Stimulated activated CD8-positive, alpha-beta memory T cell treated with anti-CD3 and anti-CD28 coated beads, Interleukin-2, amount 100 ng/mL, for 1 hour (primary cell): ENCODE results near the gene CLEC2A.
"Not testable (repeated sequence)": the region's sequence is repeated elsewhere in the genome, so short reads cannot be mapped to it uniquely, and the experiment has no call there.

ENCODE experiments used
- DNase-seq, 2 donors: peaks; one replicate each; pipeline ENCODE4 v3.0.0-alpha.2; 2020; ENCODE audit warnings: low read depth in 2 of 2

Gene CLEC2A

GRCh38 chr12:9932270-9932669 lies at the start of gene CLEC2A:
Gene CLEC2A, minus strand, starts transcription at chr12:9932370. Its CDS starts 41 bp downstream, at chr12:9932329.
- DNase-seq, result no peak

GRCh38 chr12:9980126-9980525 lies 48.0 kb upstream of the CLEC2A start:
- DNase-seq, result no peak

- no peak for DNase-seq
These were observed 45.7 kb upstream of the CLEC2A start for GRCh38 chr12:9977916-9978315.

GRCh38 chr12:9976626-9977025 lies 44.5 kb upstream of the CLEC2A start:
- DNase-seq, result not testable (repeated sequence)

- no peak for DNase-seq
These were observed 43.4 kb upstream of the CLEC2A start for GRCh38 chr12:9975614-9976013.

GRCh38 chr12:9974731-9975130 lies 42.6 kb upstream of the CLEC2A start:
- DNase-seq, result not testable (repeated sequence)

- no peak for DNase-seq
These were observed 41.8 kb upstream of the CLEC2A start for GRCh38 chr12:9973949-9974348.

- no peak for DNase-seq
These were observed 39.0 kb upstream of the CLEC2A start, which contains the start of gene CLEC12A for GRCh38 chr12:9971181-9971580. Gene CLEC12A, plus strand, starts transcription at chr12:9971409. Its CDS starts 188 bp downstream, at chr12:9971597.

GRCh38 chr12:9969673-9970072 lies 37.5 kb upstream of the CLEC2A start:
- DNase-seq, result no peak

GRCh38 chr12:9961901-9962300 lies 29.7 kb upstream of the CLEC2A start:
- DNase-seq, result no peak

GRCh38 chr12:9961106-9961505 lies 28.9 kb upstream of the CLEC2A start:
- no peak for DNase-seq

- DNase-seq, result no peak
These were observed 28.4 kb upstream of the CLEC2A start for GRCh38 chr12:9960590-9960989.

- DNase-seq, result no peak
These were observed 25.7 kb upstream of the CLEC2A start for GRCh38 chr12:9957834-9958233.

- not testable (repeated sequence) for DNase-seq
These were observed 21.0 kb upstream of the CLEC2A start for GRCh38 chr12:9952954-9953729.

GRCh38 chr12:9951026-9951675 lies 19.0 kb upstream of the CLEC2A start:
- DNase-seq, result no peak

- no peak for DNase-seq
These were observed 16.6 kb upstream of the CLEC2A start for GRCh38 chr12:9948606-9949296.

- DNase-seq, result no peak
These were observed 15.5 kb upstream of the CLEC2A start for GRCh38 chr12:9947674-9948073.

GRCh38 chr12:9944391-9944790 lies 12.2 kb upstream of the CLEC2A start:
- no peak for DNase-seq

- DNase-seq, result no peak
These were observed 11.1 kb upstream of the CLEC2A start for GRCh38 chr12:9943240-9943639.

GRCh38 chr12:9941838-9942237 lies 9.7 kb upstream of the CLEC2A start:
- no peak for DNase-seq

GRCh38 chr12:9940375-9940774 lies 8.2 kb upstream of the CLEC2A start:
- DNase-seq, result no peak

- no peak for DNase-seq
These were observed 4.4 kb upstream of the CLEC2A start for GRCh38 chr12:9936591-9936990.

GRCh38 chr12:9935026-9935425 lies 2.9 kb upstream of the CLEC2A start:
- DNase-seq, result no peak
